HG02642 (cell line): Measurements from ENCODE around the gene C20orf141.
"Not testable (repeated sequence)": the region's sequence is repeated elsewhere in the genome, so short reads cannot be mapped to it uniquely, and the experiment has no call there.

Experiments used
- ATAC-seq: cut with Tn5 transposase; IDR thresholded peaks from one replicate; pipeline ENCODE4 v1.9.1; 2021; ENCODE audit warnings: mild to moderate bottlenecking; ENCODE audit not compliant: unreplicated experiment, poor library complexity

The C20orf141 gene

DNA sequence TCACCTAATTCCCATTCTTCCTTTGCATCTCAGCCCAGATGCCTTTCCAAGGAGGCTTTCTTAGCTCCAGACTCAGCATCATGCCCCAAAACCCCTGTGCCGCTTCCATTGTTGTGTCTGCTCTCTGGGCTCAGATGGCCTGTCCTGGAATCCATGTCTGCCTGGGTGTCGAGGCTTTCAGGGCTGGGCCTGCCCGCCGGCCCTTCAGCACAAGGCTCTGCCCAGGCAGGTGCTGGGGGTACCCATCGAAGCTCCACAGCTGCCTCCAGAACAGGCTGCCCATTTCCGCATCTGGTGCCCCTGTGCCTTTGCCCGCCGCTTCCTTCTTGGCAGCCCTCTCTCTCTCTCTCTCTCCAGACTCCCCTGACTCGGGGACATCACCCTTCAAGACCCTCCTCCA is 15.5 kb upstream of the C20orf141 start:
- ATAC-seq = no peak

DNA sequence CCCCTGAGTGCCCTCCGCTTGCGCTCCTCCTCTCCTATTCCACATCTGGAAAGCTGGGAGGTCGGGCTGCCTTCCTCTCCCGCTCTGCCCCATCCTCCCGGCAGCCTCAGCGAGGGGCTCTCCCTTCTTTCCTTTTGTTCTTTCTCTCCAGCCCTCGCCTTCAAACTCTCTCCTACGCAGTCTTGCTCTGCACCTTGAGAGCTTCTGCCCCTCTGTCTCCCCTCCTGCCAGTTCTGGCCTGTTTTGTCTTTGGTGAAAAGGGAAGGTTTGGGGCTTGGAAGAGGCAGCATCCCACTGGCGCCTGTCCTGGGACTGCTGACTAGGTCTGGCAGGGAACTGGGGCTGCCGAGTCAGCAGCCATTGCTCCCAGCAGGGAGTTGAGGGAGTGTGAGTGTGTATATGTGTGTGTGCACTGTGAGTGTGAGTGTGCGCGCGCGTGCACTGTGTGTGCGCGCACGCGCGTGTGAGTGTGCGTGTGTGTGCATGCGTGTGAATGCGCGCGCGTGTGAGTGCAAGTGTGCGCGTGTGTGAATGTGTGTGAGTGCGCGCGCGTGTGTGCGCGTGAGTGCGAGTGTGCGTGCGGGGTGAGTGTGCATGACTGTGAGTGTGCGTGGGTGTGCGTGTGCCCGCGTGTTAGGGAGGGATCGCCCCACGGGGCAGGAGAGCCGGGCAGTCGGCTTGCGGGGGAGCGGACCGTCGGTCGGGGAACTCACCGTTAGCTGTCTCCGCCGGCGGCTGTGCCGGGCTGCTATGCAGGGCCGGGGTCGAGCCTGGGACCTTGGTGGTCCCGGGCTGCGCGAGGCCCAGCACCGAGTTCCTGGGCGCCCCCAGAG is 14.9 kb upstream of the C20orf141 start:
- no peak for ATAC-seq

DNA sequence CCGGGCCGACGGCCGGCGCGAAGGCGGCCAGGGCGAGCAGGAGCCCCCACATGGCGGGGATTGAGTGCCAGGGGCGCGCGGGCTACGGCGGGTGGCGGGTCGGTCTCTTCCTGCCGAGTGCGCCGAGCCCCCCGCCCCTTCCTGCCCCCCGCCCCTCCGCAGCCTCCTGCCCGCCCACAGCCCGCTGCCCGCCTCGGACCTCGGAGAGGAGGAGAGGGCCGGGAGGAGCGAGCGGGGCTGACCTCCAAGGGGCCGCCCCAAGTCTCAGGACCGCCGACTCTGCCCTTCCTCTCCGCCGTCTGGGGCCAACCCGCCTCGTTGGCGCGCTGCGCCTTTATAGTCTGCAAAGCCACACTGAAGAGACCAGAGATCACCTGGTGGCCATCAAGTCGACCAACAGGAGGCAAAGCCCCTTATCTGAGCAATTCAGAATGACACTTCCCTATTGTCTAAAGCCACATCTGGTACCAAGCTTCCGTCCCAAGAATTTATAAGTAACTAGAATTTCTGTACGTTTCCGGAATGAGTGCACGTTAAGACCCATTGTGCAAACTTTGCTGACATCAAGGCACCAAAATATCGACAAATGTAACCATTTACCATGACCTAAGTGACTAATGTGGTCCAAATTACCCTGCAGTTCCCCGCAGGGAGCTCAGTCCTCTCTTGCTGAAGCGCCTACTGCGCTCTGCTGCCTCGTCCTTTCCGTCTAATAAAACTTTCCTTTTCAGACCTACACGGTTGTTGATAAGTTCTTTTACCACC is 14.1 kb upstream of the C20orf141 start, which contains the start of gene CPXM1:
TSS of gene CPXM1 (minus strand) at position 107 of the 765 bp plus-strand sequence. CDS start at position 52, 55 bp downstream.
- no peak for ATAC-seq

DNA sequence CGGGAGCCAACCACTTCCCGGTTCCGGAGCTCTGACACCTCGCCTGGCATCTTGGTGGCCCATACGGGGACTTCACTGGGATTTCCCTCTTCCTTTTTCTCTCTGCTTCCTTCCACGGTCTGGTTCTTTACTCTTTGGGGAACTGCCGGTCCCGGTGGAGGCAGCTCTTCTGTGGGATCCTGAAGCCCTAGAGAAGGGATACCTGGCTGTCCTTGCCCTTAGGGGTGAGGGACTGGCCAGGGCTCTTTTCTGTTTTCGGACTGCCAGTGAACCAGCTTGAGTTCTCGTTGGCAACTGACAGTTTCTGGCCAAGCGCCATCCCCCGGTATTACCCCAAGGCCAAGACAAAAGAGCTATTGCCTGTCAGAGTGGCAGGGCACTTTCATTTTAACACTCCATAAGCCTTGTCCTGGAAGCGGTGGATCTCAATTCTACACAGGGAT is 13.5 kb upstream of the C20orf141 start:
- ATAC-seq = no peak

DNA sequence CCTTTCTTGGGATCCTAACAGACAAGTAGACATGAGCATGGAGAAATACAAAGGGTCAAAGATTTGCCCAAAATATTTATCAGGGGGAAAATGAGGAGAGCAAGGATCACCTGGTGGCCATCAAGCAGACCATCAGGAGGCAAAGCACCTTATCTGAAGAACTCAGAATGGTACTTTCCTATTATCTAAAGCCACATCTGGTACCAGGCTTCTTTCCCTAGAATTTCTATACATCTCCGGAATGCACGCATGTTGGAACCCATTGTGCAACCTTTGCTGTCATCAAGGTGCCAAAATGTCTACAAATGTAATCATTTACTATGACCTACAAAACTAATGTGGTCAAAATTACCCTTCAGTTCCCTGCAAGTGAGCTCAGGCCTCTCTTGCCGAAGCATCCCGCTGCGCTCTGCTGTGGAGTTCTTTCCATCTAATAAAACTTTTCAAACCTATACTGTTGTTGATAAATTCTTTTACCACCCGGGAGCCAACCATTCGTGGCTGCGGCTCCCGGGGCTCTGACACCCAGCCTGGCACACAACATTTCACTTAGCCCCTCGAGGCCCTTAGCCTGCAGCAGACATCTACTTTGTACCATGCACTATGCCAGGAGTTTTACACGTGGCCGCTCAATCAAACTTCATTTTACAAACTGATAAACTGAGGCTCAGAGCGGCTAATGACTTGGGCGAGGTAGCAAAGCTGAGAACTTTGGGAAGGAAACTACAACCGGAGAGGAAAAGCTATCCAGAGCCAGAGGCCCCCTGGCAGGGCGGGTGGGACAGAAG is 10.6 kb upstream of the C20orf141 start:
- no peak for ATAC-seq

DNA sequence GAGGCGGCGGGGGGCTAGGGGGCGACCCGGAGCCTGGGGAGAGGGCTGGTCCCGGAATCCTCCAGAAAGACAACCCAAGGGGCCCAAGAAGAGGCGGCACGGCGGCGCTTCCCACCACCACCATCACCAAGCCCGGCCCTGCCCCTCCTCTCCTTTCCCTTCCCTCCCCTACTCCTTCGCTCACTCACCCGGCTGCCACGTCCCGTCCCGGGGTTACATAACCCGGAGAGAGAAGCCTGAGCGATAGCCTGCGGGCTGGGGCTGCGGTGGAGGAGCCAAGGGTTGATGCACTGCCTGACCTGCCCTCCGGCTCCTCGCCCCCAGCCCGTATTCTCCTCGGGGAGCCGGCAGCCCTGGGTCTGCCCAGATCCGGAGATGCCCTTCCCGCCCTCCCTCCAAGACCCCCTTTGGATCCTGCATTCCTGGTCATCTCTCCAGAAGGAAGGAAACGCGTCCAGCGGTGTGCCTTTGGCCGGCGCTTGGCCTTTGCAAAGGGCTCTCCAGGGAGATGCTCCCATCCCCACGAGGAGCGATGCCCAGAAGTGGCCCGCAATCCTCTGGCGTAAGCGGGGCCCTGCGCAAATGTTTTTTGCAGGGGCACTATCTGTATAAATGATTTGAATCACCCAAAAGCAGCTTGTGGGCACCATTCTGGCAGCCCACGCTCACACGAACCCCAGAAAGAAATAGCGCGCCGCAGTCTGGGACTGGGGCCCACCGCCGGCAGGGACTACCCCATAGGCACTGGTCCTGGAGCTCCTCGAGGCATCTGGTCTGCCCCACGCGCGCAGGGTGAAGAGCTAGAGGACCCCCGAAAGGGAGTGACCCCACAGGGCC is 9.7 kb upstream of the C20orf141 start:
- ATAC-seq = no peak

DNA sequence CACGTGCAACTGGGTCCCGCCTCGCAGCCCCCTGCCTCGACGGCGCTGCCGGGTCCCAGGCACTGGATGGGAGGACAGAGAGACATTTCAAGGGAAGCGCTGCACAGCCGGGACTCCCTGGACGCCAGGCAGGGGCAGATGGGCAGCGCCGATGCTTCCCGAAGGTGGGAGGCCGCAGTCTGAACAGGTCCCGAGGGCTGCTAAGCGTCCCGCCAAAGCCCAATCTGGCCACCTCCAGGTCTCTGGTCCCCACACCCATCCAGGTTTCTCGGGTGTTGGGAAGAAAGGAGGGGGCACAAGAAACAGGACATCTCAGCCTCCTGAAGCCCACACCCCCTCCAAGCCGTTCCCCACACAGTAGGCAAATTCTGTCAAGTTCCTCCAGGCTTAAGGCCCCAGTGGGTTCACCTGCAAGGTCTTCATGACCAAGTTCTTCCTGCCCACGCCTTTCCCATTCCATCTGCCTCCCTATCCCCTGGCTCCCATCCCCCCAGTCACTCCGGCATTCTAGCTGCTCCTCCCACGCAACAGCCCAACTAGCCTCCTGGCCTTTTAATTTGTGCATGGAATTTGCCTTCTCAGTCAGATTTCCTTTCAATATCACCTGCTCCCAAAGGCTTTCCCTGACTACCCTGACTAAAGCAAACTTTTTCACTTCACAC is 9.0 kb upstream of the C20orf141 start:
- ATAC-seq = no peak

DNA sequence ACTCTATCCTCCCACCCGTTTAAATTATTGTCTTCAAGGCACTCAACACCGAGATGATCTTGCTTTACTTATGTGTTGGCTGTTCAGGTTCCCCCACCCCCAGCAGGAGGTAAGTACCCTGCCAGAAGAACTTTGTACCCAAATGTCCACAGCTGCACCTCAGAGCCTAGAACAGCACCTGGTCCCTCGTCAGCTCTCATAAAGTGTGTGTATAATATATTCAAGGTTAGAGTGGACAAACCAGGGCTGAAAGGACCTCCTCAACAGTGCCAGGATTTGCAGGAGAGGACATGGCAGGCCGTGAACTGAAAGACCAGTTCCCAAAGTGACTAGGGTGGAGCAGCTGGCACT is 8.5 kb upstream of the C20orf141 start:
- no peak for ATAC-seq

DNA sequence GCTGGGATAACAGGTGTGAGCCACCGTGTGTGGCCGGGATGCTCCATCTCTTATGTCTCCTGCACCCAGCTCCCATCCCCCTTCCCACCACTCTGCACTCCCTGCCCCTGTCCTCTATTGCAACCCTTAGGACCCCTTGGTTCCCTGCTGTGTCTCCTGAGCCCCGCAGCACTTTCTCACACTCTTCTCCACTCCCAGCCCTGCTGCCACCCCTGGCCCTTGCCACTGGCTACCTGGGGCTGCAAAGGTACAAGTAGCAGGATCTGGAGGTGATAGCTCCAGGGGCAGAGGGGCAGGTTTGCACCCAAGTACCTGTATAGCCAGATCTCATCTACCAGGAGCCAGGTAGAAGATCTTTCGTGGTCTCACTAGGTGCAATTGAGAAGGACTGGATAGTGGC is 7.8 kb upstream of the C20orf141 start:
- no peak for ATAC-seq

DNA sequence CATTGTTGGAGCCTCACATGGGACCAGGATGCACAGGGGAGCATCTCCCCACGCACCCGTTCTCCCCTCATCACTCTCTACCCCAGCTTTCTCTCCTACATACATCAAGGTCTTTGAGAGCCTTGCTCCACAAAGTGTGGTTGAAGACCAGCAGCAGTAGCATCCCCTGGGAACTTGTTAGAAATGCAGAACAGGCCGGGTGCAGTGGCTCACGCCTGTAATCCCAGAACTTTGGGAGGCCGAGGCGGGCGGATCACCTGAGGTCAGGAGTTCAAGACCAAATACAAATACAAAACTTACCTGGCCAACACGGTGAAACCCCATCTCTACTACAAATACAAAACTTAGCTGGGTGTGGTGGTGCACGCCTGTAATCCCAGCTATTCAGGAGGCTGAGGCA is 6.9 kb upstream of the C20orf141 start:
- not testable (repeated sequence) for ATAC-seq

DNA sequence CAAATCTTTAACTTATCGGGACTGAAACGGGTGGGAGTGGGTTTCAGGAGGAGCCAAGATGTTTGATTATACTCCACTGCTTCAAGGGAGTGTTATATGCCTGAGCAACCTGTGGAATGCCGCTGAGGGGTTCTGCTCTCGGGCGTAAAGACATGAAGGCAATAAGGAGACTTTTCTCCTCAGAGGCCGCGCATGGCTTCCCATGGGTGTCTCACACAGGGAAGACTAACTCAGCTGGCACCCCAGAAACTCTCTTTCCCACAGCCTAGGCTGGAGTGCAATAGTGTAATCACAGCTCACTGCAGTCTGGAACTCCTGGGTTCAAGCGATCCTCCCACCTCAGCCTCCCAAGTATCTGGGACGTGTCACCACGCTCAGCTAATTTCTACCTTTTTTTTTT is 5.1 kb upstream of the C20orf141 start:
- no peak for ATAC-seq

DNA sequence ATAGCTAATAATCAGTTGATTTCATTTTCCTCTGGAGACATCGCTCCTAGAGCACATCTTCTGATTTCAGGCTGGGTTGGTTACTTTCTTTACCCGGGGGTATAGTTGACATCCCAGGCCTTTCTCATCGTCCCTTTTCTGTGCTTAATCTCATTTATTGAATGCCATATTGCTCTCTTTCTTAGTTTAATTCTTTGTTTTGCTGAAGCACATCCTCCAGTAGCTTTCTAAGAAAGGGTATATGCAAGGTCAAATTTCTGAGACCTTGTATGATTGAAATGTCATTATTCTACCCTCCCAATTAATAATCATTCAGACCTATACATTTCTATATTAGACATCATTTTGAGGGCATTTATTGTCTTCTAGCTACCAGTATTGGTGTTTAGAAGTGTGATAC is 2.6 kb upstream of the C20orf141 start:
- ATAC-seq = no peak

DNA sequence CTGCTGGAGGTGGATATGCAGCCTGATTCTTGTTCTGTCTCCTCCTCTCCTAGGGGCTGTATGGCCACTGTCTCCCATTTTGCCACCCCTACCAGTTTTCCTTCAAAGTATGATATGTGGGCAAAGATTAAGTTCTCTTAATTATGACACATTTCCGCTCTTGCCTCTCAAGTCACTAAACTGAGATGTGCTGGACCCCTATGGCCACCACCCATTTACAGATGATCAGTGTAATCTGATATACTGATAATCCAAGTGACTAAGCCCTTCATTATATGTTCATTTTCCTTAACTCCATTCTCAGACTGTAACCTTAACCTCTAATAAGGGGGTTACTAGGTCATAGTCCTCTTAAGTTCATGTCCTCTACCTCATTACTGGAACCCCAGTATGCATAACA is 711 bp upstream of the C20orf141 start:
- no peak for ATAC-seq

DNA sequence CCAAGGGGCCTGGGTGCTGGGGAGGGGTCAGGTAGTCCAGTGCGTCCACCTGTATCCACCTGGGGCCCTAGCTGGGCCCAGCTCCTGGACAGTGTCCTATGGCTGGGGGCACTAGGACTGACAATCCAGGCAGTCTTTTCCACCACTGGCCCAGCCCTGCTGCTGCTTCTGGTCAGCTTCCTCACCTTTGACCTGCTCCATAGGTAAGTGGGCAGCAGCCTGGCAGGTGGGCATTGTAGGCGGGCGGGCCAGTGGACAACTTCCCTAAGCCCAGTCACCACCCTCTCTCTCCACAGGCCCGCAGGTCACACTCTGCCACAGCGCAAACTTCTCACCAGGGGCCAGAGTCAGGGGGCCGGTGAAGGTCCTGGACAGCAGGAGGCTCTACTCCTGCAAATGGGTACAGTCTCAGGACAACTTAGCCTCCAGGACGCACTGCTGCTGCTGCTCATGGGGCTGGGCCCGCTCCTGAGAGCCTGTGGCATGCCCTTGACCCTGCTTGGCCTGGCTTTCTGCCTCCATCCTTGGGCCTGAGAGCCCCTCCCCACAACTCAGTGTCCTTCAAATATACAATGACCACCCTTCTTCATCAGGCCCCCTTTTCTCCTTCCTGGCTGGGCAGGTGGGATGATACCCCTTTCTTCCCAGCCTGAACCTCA is 584 bp downstream of the C20orf141 start:
- no peak for ATAC-seq

DNA sequence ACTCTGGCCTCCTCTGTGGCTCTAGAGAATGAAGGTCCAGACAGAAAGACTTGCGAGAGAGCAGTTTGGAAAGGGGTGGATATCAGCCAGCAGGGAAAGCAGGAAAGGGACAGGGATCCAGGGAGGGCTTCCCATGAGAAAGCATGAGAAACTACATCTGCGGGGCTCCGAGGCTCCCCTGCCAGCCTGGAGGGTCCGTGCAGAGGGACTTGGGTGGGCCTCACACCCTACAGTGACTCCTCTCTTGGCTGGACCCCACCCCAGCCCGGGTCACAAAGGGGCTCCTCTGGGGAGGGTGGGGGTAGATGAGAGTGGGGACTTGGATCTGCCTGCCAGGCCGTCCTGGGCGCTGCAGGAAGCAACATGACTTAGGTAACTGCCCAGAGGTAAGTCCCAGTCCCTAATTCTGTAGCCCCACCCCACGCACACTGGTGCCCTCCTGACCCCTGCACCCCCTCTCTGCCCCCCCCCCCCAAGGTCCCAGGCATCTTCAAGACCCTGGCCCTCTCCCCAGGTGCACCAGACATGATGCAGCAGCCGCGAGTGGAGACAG is 1.3 kb downstream of the C20orf141 start, which contains the start of gene TMEM239:
TSS of gene TMEM239 (plus strand) at position 335 of the 553 bp plus-strand sequence. CDS start at position 526, 191 bp downstream.
- no peak for ATAC-seq

DNA sequence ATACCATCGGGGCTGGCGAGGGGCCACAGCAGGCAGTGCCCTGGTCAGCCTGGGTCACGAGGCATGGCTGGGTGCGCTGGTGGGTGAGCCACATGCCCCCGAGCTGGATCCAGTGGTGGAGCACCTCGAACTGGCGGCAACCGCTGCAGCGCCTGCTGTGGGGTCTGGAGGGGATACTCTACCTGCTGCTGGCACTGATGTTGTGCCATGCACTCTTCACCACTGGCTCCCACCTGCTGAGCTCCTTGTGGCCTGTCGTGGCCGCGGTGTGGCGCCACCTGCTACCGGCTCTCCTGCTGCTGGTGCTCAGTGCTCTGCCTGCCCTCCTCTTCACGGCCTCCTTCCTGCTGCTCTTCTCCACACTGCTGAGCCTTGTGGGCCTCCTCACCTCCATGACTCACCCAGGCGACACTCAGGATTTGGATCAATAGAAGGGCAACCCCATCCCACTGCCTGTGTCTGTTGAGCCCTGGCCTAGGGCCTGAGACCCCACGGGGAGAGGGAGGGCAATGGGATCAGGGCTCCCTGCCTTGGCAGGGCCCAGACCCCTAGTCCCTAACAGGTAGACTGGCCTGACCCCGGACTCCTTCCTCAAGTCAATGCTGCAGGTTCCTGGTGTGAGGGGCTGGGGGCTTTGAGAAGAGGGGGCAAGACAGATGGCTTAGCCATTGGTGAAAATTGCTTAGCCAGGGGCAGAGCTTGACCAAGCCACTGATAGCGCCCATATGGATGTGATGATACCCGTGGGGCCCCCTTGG is 2.0 kb downstream of the C20orf141 start:
- ATAC-seq = no peak

DNA sequence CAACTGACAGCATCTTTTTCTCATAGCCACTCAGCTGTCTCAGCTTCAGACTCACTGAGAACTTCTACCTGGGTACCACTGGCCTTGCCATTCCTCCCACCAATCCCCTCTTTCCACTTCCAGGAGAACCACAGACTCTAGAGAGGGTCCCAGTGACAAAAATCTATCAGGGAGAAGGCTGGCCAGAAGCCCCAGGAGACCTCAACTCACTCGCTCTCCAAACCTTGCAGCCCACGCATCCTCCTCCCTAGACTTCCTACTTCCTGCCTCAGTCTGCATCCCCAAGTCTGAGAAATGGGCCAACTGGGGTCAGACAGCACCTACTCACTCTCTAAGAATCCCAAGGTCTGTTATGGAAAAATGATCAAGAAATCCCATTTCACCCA is 2.5 kb downstream of the C20orf141 start:
- ATAC-seq = no peak
